ENCODE data around the gene TMEM150A.
"Not testable (repeated sequence)": the region's sequence is repeated elsewhere in the genome, so short reads cannot be mapped to it uniquely, and the experiment has no call there.

TMEM150A gene, protein sequence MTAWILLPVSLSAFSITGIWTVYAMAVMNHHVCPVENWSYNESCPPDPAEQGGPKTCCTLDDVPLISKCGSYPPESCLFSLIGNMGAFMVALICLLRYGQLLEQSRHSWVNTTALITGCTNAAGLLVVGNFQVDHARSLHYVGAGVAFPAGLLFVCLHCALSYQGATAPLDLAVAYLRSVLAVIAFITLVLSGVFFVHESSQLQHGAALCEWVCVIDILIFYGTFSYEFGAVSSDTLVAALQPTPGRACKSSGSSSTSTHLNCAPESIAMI

DNA sequence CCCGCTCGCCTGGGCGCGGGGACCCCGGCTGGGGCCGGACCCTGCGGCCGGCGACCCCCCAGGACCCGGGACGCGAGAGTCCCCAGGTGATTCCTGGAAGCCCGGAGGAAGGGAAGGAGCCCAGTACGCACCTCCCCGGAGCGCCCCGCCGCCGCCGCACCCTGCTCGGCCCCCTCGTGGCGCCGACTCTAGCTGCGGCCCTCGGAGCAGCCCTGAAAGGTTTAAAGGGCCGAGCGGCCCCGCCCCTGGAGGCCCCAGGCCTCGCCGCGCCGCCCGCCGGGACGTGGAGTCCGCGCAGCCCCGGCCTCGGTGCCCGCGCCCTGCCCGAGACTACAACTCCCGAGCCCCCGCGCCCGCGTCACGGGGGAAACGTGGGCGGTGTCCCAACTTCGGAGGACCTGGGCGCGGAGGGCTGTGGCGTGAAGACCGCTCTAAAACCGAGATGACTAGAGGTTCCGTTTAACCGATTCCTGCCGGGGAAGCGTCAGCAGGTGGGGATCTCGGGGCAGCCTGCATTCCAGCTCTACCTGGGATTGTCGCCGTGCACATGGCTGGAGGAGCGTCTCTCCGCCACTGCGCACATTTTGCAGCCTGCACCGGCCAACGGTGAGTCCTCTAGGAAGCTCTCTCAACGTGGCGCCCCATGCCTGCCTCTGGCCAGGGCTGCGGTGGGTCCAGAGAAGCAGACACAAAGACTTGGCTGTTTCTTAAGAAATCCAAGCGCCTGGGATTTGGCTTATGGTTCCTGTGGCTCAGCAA lies at the start of gene TMEM150A:
TSS of gene TMEM150A (minus strand) at position 223 of the 759 bp plus-strand sequence. CDS start 750 bp downstream, outside the sequence.
- peak; percentile 76 for DNase-seq (ENCODE audit: low read depth, low spot score)

DNA sequence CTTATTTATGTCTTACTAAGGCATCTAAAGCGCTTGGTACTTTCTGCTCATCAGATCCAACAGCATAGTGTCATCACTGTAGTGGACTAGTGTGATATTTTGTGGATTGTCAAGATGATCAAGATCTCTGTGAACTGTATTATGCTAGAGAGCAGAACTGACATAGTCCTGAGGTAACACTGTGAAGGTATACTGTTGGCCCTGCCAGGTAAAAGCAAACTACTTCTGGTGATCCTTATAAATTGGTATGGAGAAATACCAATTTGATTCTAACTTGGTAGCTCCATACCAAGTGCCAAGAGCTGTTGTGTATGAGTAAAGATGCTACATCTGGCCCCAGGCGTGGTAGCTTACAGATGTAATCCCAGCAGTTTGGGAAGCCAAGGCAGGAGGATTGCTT lies 49.6 kb upstream of the TMEM150A start:
- DNase-seq (ENCODE audit: low read depth, low spot score): no peak

DNA sequence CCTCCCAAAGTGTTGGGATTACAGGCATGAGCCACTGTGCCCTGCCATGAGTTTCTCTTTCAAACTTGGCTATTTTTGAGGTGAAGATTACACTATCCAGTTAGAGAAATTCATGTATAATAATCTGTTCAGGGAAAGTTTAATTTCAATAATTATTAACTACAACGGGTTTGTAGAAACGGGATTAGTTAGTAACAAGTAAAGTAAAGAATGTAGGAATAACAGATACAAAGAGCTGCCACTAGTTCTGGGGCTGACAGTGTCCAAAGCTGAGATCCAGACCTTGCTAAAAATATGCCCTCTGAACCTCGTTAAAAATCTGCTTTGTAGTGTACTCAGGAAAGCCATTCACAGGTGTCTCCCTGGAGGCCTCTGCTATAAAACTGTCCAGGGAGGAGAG lies 48.6 kb upstream of the TMEM150A start:
- DNase-seq (ENCODE audit: low read depth, low spot score): no peak

DNA sequence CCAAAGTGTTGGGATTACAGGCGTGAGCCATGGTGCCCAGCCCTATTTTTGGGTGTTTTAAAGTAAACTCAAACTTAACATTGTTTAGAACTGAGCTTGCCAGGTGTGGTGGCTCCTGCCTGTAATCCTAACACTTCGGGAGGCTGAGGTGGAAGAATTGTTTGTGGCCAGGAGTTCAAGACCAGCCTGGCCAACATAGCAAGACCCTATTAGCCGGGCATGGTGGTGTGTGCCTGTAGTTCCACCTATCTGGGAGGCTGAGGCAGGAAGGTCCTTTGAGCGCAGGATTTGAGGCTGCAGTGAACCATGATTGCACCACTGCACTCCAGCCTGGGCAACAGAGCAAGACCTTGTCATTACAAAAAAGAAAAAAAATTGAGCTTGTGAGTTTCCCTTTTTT lies 48.0 kb upstream of the TMEM150A start:
- DNase-seq (ENCODE audit: low read depth, low spot score): no peak

DNA sequence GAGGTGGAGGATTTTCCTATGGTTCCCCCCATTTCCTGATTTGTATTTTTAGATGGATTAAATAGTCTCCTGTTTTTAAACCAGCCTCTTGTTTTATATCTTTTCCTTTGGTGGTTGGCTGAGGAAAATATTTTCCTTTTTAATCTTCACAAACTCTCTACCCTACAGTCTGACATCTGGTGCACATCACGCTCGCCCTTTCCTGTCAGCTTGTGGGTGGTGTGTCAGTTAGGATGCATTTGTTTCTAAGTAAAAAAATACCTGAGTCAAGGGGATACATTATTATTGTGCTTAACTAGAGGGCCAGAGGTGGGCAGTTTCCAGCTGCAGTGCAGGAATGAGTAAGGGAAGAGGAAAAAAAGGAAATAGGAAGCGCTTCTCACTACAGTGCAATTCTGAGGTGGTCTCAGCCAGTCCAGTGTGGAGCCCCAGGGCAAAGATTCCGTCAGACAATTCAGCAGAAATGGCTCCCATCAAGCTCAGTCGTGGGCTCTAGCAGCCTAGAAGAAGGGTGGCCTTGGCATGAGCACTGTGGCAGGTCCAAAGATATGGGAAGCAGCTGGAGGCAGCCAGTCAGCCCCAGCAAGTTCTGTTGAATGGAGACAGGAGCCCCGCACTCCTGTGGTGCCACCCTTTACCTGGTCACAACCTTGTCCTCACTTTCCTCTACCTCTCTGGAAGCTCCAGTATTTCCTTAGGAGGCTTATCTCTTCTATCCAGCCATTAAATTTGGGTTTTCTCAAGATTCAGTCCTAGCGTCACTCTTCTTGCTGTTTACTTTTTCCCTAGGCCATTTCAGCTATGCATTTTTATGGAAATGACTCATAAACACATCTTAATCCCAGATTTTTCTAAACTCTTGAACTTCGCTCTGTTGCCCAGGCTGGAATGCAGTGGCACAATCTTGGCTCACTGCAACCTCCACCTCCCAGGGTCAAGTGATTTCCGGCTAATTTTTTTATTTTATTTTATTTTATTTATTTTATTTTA lies 47.0 kb upstream of the TMEM150A start:
- DNase-seq (ENCODE audit: low read depth, low spot score): no peak

DNA sequence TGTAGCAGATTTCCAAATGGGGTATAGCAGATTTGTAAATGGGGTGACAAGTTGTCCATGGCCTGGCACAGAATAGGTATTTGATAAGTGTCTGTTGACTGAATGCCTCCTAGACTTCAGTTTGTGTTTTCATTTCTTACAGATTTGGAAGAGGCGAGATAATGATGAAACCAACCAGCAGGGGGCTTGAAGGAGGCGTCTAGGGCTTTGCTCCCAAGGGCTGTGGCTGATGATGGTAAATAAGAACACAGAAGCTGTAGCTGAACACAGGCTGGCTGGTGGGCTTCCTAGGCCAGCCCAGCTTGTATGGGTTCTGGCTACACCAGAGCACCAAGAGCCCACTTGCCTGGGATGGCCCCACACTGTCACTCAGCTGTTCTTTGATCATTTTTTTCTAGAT lies 46.1 kb upstream of the TMEM150A start:
- no peak for DNase-seq (ENCODE audit: low read depth, low spot score)

DNA sequence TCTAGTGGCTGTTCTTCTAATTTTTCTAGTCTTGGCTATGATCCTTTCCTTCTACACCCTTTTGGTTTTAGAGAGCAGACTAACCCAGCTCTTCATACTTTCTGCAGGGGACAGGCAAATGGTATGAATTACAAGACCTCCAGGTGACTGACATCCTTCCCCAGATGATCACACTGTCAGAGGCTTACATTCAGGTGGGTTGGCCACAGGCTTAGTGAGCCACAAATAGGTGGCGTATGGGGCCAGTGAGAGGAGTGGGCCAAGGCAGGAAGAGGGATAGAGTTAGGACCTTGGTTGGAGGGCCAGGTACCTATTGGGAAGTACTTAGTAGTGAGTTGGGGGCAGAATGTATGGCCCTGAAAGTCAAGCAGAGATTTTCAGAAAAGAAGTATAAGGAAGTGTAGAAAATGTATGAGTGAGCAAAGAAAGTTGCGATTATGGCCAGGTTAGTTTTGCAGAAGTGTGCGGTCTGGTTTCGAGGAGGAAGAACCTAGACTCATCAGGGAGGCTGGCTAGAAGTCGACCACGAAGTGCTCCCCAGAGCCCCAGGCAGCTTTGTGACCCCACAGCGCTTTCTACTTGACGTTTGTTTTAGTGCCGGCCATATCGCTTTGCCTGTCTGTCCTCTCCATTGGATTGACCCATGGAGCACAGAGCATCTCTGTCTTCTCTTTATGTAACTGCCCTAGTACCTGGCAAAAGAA lies 45.5 kb upstream of the TMEM150A start:
- no peak for DNase-seq (ENCODE audit: low read depth, low spot score)

DNA sequence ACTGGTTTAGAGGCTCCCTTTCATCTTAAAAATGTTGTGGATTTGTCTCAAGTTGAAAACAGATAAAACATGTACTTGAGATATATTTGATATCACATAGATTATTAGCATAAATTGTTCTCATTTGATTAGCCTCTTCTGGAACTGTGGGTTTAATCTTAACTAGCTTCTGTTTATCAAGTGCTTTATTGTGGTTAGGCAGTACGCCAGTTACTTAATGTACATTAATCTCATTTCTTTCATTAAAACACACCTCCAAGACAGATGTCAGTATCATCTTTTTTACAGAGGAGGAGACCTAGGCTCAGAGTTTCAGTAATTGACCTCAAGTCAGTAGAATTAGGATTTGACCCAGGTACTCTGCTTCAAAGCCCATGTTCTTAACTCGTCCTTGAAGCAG lies 43.7 kb upstream of the TMEM150A start:
- DNase-seq (ENCODE audit: low read depth, low spot score): no peak

DNA sequence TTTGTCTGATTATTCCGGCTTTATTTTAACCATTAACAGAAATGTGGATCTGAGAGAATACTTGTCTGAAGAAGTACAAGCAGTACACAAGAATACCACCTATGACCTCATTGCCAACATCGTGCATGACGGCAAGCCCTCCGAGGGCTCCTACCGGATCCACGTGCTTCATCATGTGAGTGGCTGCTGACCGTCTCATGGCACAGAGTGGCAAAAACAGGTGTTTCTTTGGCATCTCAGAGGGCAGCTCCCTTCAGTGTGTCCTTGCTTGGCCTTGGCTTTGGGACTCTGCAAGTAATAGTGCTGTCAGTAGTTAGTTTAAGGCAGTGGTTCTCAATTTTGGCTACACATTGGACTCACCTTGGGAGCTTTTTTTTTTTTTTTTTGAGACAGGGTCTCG lies 42.4 kb upstream of the TMEM150A start:
- DNase-seq (ENCODE audit: low read depth, low spot score): no peak

DNA sequence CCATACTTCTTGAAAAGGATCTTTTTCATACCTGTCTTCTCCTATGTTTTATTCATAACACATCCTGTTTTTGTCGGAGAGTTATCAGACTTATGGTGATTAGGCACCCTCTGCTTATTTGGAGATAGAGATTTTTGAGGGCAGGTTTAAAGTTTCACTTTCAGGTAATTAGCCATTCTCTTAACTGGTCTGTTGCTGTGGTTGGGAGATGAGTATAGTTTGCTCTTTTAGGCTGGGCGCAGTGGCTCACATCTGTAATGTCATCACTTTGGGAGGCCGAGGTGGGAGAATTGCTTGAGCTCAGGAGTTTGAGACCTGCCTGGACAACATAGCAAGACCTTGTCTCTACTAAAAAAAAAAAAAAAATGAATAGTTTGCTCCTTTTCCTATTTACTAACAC lies 40.2 kb upstream of the TMEM150A start:
- no peak for DNase-seq (ENCODE audit: low read depth, low spot score)

DNA sequence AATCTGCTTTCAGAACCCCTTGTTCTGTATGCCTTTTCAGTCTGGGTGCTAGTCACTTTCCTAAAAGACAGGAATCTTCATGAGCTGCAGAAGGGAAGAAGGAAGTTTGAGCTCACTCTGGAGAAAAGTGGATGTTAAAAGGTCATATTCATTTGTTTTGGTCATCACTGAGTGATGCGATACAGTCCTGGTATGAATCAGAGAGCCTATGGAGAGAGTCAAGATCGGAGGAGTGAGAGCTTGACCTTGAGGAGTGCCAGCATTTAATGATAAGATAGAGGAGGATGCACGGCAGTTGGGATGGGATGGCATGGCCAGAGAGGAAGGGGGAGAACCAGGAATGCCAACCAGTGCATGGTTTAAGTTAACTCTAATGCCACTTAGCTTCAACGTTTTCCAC lies 33.1 kb upstream of the TMEM150A start:
- no peak for DNase-seq (ENCODE audit: low read depth, low spot score)

DNA sequence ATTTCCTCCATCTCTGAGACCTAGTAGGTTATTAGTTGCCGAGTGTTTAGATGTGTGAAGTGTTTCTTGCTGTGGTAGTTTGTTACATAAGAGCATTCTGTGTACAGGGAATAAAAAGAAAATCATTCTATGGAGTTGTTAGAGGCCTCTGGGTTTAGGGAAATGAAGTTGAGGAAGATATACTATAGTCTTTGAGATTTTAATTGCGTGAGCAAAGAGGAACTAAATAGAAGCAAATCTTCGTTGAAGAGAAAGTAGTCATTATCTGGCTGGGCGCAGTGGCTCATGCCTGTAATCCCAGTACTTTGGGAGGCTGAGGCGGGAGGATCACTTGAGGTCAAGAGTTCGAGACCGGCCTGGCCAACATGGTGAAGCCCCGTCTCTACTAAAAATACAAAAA lies 32.5 kb upstream of the TMEM150A start:
- DNase-seq (ENCODE audit: low read depth, low spot score): no peak

DNA sequence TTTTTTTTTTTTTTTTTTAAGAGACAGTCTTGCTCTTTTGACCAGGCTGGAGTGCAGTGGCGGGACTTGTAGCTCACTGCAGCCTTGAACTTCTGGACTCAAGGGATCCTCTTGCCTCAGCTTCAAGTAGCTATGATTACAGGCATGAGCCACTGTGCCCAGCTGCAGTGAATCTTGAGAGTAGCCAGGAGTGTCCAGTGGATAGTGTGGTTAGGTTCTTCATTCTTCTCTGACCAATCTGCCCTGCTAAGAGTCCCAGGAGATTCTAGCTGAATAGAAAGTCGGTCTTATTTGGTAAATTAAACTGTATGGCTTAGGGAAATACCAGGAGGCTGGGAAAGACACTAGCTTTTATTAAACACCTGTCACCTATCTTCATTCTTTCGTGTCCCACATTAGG lies 28.8 kb upstream of the TMEM150A start:
- DNase-seq (ENCODE audit: low read depth, low spot score): no peak

DNA sequence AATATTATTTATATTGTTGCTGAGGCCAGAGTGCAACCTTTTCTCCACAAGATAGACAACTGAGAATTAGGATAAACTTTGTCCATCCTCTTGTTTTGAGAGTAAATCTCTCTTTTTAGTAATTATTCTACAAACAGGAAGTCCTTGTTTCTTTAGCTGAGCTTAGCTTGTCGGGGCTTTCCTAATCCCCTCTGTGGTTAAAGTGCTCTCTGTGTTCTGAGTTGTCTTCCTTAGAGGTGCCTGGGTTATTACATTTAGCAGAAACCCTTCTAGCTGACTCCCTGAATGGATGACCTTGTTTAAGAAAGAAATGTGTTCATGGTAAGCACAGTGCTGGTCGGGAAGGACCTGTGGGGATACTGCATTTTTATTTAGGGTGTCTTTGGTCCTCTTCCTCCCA lies 26.2 kb upstream of the TMEM150A start:
- no peak for DNase-seq (ENCODE audit: low read depth, low spot score)

DNA sequence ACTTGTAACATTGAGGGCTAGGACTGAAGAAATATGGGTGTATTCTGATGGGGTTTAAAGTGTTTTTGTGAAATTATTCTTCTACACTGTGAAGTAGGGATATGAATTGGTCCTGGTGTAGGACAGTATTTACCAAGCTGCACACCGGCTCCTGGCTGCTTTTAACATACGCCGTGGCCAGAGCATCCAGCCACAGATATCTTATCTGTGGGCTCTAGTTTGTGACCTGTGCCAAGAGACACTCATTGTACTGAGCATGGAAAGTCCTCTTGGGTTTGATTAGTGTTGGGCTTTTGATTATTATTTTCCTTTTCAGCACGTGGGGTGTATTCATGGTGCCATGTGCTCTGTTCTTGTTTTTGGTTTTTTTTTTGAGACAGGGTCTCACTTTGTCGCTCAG lies 21.5 kb upstream of the TMEM150A start:
- DNase-seq (ENCODE audit: low read depth, low spot score): no peak

DNA sequence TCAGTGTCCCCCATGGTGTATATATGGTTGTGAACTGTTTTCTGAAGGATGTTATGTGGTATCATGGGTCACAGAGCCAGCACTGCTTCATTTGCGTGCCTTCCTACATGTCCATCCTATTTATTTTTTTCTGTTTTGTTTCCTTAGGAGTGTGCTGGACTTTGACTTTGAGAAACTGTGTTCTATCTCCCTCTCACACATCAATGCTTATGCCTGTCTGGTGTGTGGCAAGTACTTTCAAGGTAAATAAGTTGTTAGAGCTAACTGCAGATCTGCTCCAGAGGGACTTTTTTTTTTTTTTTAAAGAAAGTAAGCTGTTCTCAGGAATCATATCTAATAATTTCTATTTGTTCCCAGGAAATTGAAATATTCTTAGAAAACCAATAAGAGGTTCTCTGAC lies 18.8 kb upstream of the TMEM150A start:
- no peak for DNase-seq (ENCODE audit: low read depth, low spot score)

DNA sequence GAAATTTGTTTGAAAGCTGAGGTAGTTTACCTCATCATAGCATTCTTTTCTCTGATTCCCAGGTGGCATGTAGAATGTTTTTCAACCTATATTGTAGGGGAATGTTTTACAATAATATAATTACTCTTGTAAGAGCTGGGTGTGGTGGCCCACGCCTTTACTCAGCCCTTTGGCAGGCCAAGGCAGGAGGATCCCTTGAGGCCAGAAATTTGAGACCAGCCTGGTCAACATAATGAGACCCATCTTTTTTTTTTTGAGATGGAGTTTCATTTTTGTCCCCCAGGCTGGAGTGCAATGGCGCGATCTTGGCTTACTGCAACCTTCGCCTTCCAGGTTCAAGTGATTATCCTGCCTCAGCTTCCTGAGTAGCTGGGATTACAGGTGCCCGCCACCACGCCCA lies 17.1 kb upstream of the TMEM150A start:
- no peak for DNase-seq (ENCODE audit: low read depth, low spot score)

DNA sequence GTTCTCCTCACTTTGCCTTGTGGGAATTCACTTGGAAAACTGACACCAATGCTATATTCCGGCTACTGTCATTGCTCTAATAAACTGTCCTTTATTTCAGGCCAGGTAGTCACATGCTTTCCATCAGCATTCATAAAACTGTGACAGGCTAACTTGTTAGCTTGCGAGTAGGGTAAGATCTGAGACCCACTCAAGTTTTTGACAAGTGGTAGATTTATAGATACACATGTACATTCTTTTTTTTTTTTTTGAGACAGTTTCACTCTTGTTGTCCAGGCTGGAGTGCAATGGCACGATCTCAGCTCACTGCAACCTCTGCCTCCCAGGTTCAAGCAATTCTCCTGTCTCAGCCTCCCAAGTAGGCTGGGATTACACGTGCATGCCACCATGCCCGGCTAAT lies 15.2 kb upstream of the TMEM150A start:
- DNase-seq (ENCODE audit: low read depth, low spot score): not testable (repeated sequence)

DNA sequence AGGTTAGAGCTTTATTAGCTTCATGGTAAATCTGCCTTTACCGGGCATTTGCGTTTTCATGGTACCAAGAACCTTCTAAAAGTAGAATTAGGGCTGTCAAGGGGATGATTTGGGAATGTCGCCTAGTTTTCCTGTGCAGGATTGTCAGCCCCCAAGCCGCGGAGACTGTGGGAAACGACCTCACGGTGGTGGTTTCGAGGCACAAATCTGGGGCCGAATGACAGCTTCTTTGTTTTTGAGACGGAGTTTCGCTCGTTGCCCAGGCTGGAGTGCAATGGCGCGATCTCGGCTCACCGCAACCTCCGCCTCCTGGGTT lies 12.9 kb upstream of the TMEM150A start:
- no peak for DNase-seq (ENCODE audit: low read depth, low spot score)

DNA sequence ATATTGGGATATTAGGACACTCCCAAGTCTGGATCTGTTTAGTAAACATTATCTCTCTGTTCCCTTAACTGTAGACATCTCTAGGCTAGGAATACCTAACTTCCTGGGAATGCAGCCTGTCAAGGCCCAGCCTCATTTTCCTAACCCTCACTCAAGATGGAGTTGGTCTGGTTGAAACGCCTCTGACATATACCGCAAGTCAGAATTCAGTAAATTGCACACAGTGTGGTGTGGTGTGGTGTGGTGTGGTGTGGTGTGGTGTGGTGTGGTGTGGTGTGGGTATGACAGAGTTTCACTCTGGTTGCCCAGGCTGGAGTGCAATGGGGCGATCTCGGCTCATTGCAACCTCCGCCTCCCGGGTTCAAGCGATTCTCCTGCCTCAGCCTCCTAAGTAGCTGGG lies 12.3 kb upstream of the TMEM150A start:
- DNase-seq (ENCODE audit: low read depth, low spot score): not testable (repeated sequence)

DNA sequence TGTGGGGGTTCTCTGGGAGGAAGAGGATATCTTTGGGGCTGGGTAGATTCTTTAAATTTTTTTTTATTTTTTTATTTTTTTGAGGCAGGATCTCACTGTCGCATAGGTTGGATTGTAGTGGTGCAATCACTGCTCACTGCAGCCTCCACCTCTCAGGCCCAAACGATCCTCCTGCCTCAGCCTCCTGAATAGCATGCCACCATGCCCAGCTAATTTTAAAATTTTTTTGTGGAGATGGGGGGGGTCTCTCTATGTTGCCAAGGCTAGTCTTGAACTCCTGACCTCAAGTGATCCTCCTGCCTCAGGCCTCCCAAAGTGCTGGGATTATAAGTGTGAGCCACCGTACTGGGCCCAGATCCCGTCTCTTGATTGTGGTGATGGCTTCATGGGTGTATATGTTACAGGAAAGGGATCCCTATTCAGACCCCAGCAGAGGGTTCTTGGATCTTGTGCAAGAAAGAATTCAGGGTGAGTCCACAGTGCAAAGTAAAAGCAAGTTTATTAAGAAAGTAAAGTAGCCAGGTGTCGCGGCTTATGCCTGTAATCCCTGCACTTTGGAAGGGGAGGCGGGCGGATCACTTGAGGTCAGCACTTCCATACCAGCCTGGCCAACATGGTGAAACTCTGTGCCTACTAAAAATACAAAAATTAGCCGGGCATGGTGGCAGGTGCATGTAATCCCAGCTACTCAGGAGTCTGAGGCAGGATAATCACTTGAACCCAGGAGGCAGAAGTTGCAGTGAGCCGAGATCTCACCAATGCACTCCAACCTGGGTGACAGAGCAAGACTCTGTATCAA lies 11.4 kb upstream of the TMEM150A start:
- no peak for DNase-seq (ENCODE audit: low read depth, low spot score)

Data from activated naive CD8-positive, alpha-beta T cell treated with anti-CD3 and anti-CD28 coated beads, Interleukin-2, amount 50 U/mL, for 16 hours (primary cell).